HUES48 (cell line): ENCODE measurements around the gene INHBB.

Experiments
- H3K27ac ChIP-seq: one replicate; pipeline ENCODE4 v1.7.0; 2013; ENCODE audit warnings: low read depth, low read length, inconsistent platforms
- H3K27me3 ChIP-seq: 2 replicates; pipeline ENCODE4 v1.6.1; 2013; ENCODE audit warnings: mild to moderate bottlenecking, low read length; ENCODE audit not compliant: control insufficient read depth, insufficient read depth
- H3K36me3 ChIP-seq: 2 replicates; pipeline ENCODE4 v1.6.1; 2013; ENCODE audit warnings: low read length; ENCODE audit not compliant: control insufficient read depth, insufficient read depth
- H3K4me1 ChIP-seq: 2 replicates; pipeline ENCODE4 v1.6.1; 2013; ENCODE audit warnings: mild to moderate bottlenecking, low read length; ENCODE audit not compliant: control insufficient read depth, insufficient read depth
- H3K4me3 ChIP-seq: 2 replicates; pipeline ENCODE4 v1.5.1; 2013; ENCODE audit warnings: mild to moderate bottlenecking, low read depth, low read length
- H3K9ac ChIP-seq: 2 replicates; pipeline ENCODE4 v1.6.1; 2013; ENCODE audit warnings: mild to moderate bottlenecking, low read depth, low read length, moderate library complexity
- H3K9me3 ChIP-seq: 2 replicates; pipeline ENCODE4 v1.6.1; 2013; ENCODE audit warnings: low read length; ENCODE audit not compliant: control insufficient read depth, insufficient read depth

Gene INHBB

GRCh38 chr2:120349440-120349921 lies 3.5 kb downstream of the INHBB start:
- Histone ChIP-seq H3K27ac (no peak overlapping the region), H3K27me3 (peaks cover 84% of the 10 kb centered on the region), H3K9ac (no peak overlapping the region)

GRCh38 chr2:120350080-120350479 lies 4.1 kb downstream of the INHBB start:
- no peak overlapping the region for H3K4me3 ChIP-seq
- H3K27me3 ChIP-seq: peaks cover 78% of the 10 kb centered on the region
- H3K9me3 ChIP-seq: no peaks in the 10 kb centered on the region
- H3K27ac ChIP-seq: no peak overlapping the region
- no peak overlapping the region for H3K9ac ChIP-seq
- H3K4me1 ChIP-seq: peaks cover 23% of the 10 kb centered on the region
- no peaks in the 10 kb centered on the region for H3K36me3 ChIP-seq

More at GRCh38 chr2:120349440-120349921, 3.5 kb downstream of the INHBB start:
- no peaks in the 10 kb centered on the region for H3K36me3 ChIP-seq
- peaks cover 23% of the 10 kb centered on the region for H3K4me1 ChIP-seq
- no peak overlapping the region for H3K4me3 ChIP-seq
- no peaks in the 10 kb centered on the region for H3K9me3 ChIP-seq

GRCh38 chr2:120350801-120351320 lies 4.9 kb downstream of the INHBB start:
- H3K9ac ChIP-seq: no peak overlapping the region
- H3K36me3 ChIP-seq: no peaks in the 10 kb centered on the region
- no peaks in the 10 kb centered on the region for H3K9me3 ChIP-seq
- no peak overlapping the region for H3K4me3 ChIP-seq
- peaks cover 71% of the 10 kb centered on the region for H3K27me3 ChIP-seq
- no peak overlapping the region for H3K27ac ChIP-seq
- H3K4me1 ChIP-seq: peaks cover 23% of the 10 kb centered on the region

- H3K27me3 ChIP-seq: peaks cover 51% of the 10 kb centered on the region
- no peaks in the 10 kb centered on the region for H3K9me3 ChIP-seq
- no peak overlapping the region for H3K9ac ChIP-seq
- H3K4me3 ChIP-seq: no peak overlapping the region
- no peak overlapping the region for H3K27ac ChIP-seq
- no peaks in the 10 kb centered on the region for H3K36me3 ChIP-seq
- peaks cover 15% of the 10 kb centered on the region for H3K4me1 ChIP-seq
Measured at GRCh38 chr2:120352696-120353590, 7.0 kb downstream of the INHBB start.

- Histone ChIP-seq H3K27me3 (peaks cover 45% of the 10 kb centered on the region), H3K36me3 (no peaks in the 10 kb centered on the region), H3K4me3 (no peak overlapping the region), H3K9ac (no peak overlapping the region), H3K27ac (no peak overlapping the region), H3K9me3 (no peaks in the 10 kb centered on the region), H3K4me1 (peaks cover 10% of the 10 kb centered on the region; the same call in 1 of the 2 replicates)
Measured at GRCh38 chr2:120353591-120353898, 7.6 kb downstream of the INHBB start.

GRCh38 chr2:120353931-120354330 lies 8.0 kb downstream of the INHBB start:
- Histone ChIP-seq H3K27ac (no peak overlapping the region), H3K9ac (no peak overlapping the region), H3K4me1 (peaks cover 6% of the 10 kb centered on the region; the same call in 1 of the 2 replicates)

GRCh38 chr2:120354467-120354866 lies 8.5 kb downstream of the INHBB start:
- Histone ChIP-seq H3K9me3 (no peaks in the 10 kb centered on the region), H3K4me1 (0 out of 2 replicates have a peak, but pooled peaks cover under 1% of the 10 kb centered on the region), H3K9ac (no peak overlapping the region), H3K27me3 (peaks cover 36% of the 10 kb centered on the region), H3K4me3 (no peak overlapping the region), H3K36me3 (no peaks in the 10 kb centered on the region), H3K27ac (no peak overlapping the region)

More at GRCh38 chr2:120353931-120354330, 8.0 kb downstream of the INHBB start:
- peaks cover 41% of the 10 kb centered on the region for H3K27me3 ChIP-seq
- H3K36me3 ChIP-seq: no peaks in the 10 kb centered on the region
- no peak overlapping the region for H3K4me3 ChIP-seq
- no peaks in the 10 kb centered on the region for H3K9me3 ChIP-seq

GRCh38 chr2:120354935-120355779 lies 9.2 kb downstream of the INHBB start:
- Histone ChIP-seq H3K27ac (no peak overlapping the region), H3K4me3 (no peak overlapping the region), H3K27me3 (peaks cover 29% of the 10 kb centered on the region), H3K9me3 (no peaks in the 10 kb centered on the region), H3K4me1 (no peaks in the 10 kb centered on the region), H3K9ac (no peak overlapping the region), H3K36me3 (no peaks in the 10 kb centered on the region)

GRCh38 chr2:120355780-120356266 lies 9.9 kb downstream of the INHBB start:
- Histone ChIP-seq H3K4me1 (no peaks in the 10 kb centered on the region), H3K4me3 (no peak overlapping the region), H3K27me3 (peaks cover 23% of the 10 kb centered on the region), H3K27ac (no peak overlapping the region), H3K9me3 (no peaks in the 10 kb centered on the region), H3K36me3 (no peaks in the 10 kb centered on the region), H3K9ac (no peak overlapping the region)

GRCh38 chr2:120357768-120358167 lies 11.8 kb downstream of the INHBB start:
- Histone ChIP-seq H3K9ac (no peak overlapping the region), H3K27me3 (peaks cover 4% of the 10 kb centered on the region; the same call in 1 of the 2 replicates), H3K36me3 (no peaks in the 10 kb centered on the region), H3K4me1 (no peaks in the 10 kb centered on the region), H3K4me3 (no peak overlapping the region), H3K27ac (no peak overlapping the region), H3K9me3 (no peaks in the 10 kb centered on the region)
